ENCODE results near the gene ELP4.

- TF ChIP-seq, protein P1, sequence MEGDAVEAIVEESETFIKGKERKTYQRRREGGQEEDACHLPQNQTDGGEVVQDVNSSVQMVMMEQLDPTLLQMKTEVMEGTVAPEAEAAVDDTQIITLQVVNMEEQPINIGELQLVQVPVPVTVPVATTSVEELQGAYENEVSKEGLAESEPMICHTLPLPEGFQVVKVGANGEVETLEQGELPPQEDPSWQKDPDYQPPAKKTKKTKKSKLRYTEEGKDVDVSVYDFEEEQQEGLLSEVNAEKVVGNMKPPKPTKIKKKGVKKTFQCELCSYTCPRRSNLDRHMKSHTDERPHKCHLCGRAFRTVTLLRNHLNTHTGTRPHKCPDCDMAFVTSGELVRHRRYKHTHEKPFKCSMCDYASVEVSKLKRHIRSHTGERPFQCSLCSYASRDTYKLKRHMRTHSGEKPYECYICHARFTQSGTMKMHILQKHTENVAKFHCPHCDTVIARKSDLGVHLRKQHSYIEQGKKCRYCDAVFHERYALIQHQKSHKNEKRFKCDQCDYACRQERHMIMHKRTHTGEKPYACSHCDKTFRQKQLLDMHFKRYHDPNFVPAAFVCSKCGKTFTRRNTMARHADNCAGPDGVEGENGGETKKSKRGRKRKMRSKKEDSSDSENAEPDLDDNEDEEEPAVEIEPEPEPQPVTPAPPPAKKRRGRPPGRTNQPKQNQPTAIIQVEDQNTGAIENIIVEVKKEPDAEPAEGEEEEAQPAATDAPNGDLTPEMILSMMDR (IDR thresholded peaks at IDR 0.05; ENCODE audit: low read length), result no peak
- no peak for TF ChIP-seq EZH2 (IDR thresholded peaks at IDR 0.05; ENCODE audit: borderline replicate concordance, low read length)
Observed at GRCh38 chr11:31725176-31725575, 215.6 kb downstream of the ELP4 start.
